GM21786 (cell line): ENCODE measurements around the gene PIGL.
"Not testable (repeated sequence)": the region's sequence is repeated elsewhere in the genome, so short reads cannot be mapped to it uniquely, and the experiment has no call there.

Source experiments
- ATAC-seq: cut with Tn5 transposase; IDR thresholded peaks from one replicate; pipeline ENCODE4 v1.9.1; 2021; ENCODE audit not compliant: unreplicated experiment

PIGL gene

GRCh38 chr17:16216341-16217001 lies 539 bp upstream of the PIGL start:
- not testable (repeated sequence) for ATAC-seq

DNA sequence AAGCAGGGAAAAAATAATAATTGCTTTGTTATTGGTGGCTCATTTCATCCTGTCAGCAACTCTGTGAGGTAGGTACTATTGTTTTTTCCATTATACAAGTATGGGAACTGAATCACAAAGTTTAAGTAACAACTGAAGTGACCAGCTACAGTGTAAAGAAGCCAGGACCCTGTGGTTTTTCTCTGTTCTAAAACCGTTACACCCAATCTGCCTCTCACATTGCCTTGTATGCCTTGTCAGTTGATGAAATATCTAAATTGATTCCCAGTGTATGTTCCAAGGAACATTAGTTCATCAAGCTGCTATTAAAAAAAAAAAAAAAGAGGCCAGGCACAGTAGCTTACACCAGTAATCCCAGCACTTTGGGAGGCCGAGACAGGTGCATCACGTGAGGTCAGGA lies 5.4 kb downstream of the PIGL start:
- no peak for ATAC-seq

GRCh38 chr17:16229912-16230561 lies 13.0 kb downstream of the PIGL start:
- ATAC-seq: not testable (repeated sequence)

- ATAC-seq: no peak
Observed at GRCh38 chr17:16232391-16232790, 15.4 kb downstream of the PIGL start.

GRCh38 chr17:16239931-16240330 lies 22.9 kb downstream of the PIGL start:
- ATAC-seq: no peak

- ATAC-seq: no peak
Observed at GRCh38 chr17:16241906-16242399, 24.9 kb downstream of the PIGL start.

- ATAC-seq: no peak
Observed at GRCh38 chr17:16243385-16243784, 26.4 kb downstream of the PIGL start.

- no peak for ATAC-seq
Observed at GRCh38 chr17:16243801-16244567, 27.0 kb downstream of the PIGL start.

DNA sequence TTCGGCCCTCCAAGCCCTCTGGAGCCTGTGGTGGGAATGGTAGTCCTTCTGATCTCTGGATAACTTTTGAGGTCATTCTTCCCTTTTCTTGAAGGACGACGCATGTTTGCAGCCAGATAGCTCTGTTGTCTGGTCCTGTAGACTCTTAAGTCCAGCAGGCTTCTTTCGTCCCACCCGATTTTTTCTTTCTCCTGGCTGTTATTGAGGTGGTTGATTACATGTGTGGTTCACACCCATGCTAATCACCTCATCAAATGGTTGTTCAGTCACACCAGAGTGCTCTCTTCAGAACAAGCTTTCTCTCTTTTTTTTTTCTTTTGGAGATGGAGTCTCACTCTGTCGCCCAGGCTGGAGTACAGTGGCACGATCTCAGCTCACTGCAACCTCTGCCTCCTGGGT lies 30.6 kb downstream of the PIGL start:
- no peak for ATAC-seq

DNA sequence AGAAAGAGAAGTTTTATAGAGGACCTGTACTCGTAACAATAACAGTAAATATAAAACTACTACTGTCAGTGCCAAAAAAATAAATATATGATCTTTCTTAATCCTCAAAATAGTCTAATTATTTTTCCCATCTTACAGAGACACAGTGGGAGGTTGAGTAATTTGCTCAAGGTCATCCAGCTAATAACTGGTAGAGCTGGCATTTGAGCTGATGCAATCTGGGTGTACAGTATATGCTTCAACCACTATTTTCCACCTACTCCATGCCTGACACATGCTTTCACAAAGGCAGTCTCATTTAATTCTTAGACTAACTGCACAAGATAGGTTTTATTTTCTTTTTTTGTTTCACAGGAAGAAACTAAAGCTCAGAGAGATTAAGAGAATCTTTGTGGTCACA lies 33.6 kb downstream of the PIGL start:
- ATAC-seq: no peak

GRCh38 chr17:16251043-16251442 lies 34.0 kb downstream of the PIGL start:
- no peak for ATAC-seq

DNA sequence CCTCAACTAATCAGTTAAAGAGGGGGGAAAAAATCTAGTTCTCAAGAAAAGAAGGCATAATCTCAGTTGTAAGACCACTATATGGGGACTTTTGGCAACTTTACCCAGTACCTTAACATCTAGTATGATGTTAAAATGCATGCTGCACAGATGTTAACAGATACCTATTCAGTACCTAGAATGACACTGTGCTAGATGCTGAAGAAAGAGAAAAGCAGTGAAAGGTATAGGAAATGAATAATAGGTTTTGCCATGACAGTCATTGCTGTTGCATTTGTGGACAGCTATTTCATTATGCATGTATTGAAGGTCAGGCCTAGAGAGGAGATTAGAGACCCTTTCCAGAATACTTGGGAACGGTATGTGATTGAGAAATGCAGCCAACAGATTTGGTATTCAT lies 34.5 kb downstream of the PIGL start:
- no peak for ATAC-seq

DNA sequence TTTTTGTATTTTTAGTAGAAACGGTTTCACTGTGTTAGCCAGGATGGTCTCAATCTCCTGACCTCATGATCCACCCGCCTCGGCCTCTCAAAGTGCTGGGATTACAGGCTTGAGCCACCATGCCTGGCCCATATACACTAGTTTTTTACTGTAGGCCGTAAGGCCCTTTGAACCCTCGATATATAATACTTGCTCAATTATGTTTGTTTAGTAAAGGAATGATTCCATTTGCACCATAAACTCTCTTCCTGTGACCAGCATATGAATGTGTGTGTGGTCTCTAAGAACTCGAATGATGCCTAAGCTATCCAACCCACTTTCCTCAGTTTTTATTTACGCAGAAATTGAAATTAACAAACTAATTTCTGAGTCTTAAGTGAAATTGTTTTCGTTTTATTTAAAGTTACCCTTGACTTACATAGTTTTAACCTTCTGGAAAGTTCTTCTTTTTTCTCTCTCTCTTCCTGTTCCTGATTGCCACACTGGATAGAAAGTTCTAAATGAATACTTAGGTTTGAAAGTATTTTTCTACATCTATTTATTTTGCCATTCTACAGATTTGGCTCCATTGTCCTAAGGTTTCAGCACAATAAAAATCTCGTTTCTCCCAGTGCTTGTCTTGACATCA lies 37.9 kb downstream of the PIGL start:
- ATAC-seq: no peak

DNA sequence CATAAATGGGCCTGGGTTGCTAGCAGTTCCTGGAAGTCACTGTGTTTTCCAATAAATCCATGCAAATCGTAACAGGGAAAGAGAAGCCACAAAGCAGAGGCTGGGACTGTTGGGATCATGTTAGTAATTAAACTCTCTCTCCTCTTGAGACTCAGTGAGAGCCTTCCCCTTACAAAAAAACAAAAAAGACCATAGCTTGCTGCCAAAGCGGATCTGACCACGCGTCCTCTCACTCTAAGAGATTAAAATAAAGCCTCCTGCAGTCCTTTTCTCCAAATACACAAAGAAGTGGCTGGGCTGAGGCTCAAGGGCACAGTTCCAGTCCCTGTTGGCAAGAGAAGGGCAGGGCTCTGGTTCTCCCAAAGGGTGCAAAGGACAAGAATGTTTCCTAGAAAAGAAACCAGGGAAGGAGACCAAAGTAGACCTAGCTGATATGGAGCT lies 38.5 kb downstream of the PIGL start:
- no peak for ATAC-seq

- ATAC-seq: no peak
Observed at GRCh38 chr17:16258901-16259300, 41.9 kb downstream of the PIGL start.

DNA sequence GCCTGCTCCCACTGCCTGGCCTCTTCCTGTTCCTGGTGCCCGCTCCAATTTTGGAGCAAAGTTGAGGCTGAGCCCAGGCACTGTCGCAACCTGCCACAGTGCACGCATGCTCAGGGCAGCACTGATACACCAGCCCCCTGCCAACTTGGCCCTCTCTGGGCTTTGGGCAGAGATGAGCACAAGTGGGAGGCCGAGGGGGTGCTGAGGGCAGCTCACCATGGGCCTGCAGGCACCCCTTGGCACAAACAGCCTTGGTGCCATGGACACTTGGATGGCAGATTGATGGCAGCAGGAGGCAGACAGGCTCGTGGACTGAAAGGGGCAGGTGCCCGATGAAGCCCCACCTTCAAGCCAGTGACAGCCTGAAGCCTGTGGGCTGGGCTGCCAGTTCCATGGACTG lies 42.9 kb downstream of the PIGL start:
- ATAC-seq: no peak

DNA sequence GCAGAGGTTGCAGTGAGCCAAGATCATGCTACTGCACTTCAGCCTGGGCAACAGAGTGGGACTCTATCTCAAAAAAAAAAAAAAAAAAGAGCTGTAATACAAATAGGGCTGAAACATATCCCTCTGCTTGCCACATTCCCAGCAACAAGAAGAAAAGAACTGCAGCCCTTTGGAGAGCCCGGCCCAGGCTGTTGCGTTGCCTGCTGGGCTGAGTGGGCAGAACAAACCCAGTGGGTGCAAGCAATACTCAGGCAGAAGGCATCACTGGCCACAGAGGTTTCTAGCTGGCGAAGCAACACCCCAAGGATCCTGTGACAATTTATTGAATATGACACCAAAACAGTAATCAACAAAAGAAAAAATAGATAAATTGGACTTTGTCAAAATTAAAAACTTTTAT lies 44.0 kb downstream of the PIGL start:
- no peak for ATAC-seq

GRCh38 chr17:16262201-16262600 lies 45.2 kb downstream of the PIGL start:
- ATAC-seq: no peak

DNA sequence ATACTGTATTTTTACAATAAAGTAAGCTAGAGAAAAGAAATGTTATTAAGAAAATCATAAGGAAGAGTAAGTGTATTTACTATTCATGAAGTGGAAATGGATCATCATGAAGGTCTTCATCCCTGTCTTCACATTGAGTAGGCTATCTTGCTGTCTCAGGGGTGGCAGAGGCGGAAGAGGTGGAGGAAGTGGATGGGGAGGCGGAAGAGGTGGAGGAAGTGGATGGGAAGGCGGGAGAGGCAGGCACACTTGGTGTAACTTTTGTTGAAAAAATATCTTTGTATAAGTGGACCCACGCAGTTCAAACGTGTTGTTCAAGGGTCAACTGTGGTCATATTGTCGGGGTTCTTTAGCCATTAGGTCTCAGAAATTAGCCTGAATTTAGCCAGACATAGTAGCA lies 50.2 kb downstream of the PIGL start:
- ATAC-seq: no peak

DNA sequence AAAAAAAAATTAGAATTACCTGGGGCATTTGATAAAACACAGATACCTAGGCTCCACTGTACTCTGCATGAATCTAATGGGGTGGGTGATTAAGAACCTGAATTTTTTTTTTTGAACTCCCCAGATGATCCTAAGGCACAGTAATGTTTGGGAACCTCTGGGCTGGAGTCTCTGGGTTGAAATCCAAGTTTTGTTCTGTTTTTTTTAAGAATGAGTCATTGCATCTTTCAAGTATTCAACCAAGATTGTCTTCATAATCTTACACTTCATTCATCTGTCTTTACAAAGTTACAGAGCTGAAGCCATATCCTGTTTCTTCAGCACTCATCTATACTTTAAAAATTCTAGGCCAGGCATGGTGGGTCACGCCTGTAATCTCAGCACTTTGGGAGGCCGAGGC lies 52.6 kb downstream of the PIGL start:
- ATAC-seq: no peak

- no peak for ATAC-seq
Observed at GRCh38 chr17:16272111-16272840, 55.3 kb downstream of the PIGL start.
